GM18519 (cell line): ENCODE data around the gene CPAMD8.
"Not testable (repeated sequence)": the region's sequence is repeated elsewhere in the genome, so short reads cannot be mapped to it uniquely, and the experiment has no call there.

Experiments used
- ATAC-seq: cut with Tn5 transposase; IDR thresholded peaks from one replicate; pipeline ENCODE4 v1.9.1; 2021; ENCODE audit warnings: mild to moderate bottlenecking, moderate library complexity; ENCODE audit not compliant: unreplicated experiment, low FRiP score

Gene CPAMD8

GRCh38 chr19:17004386-17004785 lies 22.2 kb downstream of the CPAMD8 start:
- no peak for ATAC-seq

GRCh38 chr19:17002455-17002854 lies 24.2 kb downstream of the CPAMD8 start:
- ATAC-seq, result no peak

GRCh38 chr19:17001603-17002183 lies 24.9 kb downstream of the CPAMD8 start:
- no peak for ATAC-seq

GRCh38 chr19:16998635-16999194 lies 27.9 kb downstream of the CPAMD8 start:
- no peak for ATAC-seq

- ATAC-seq, result not testable (repeated sequence)
Observed at GRCh38 chr19:16996838-16997490, 29.6 kb downstream of the CPAMD8 start.

- no peak for ATAC-seq
Observed at GRCh38 chr19:16988661-16989060, 37.9 kb downstream of the CPAMD8 start.

GRCh38 chr19:16985403-16985802 lies 41.2 kb downstream of the CPAMD8 start:
- ATAC-seq, result no peak

GRCh38 chr19:16982586-16982985 lies 44.0 kb downstream of the CPAMD8 start:
- ATAC-seq, result not testable (repeated sequence)

- no peak for ATAC-seq
Observed at GRCh38 chr19:16978839-16979802, 47.5 kb downstream of the CPAMD8 start.

- no peak for ATAC-seq
Observed at GRCh38 chr19:16978156-16978555, 48.5 kb downstream of the CPAMD8 start.

- no peak for ATAC-seq
Observed at GRCh38 chr19:16977306-16977705, 49.3 kb downstream of the CPAMD8 start.

GRCh38 chr19:16976446-16976845 lies 50.2 kb downstream of the CPAMD8 start:
- ATAC-seq, result no peak

GRCh38 chr19:16970821-16971220 lies 55.8 kb downstream of the CPAMD8 start:
- no peak for ATAC-seq

- no peak for ATAC-seq
Observed at GRCh38 chr19:16969135-16969534, 57.5 kb downstream of the CPAMD8 start.

GRCh38 chr19:16960996-16961822 lies 65.4 kb downstream of the CPAMD8 start:
- not testable (repeated sequence) for ATAC-seq

GRCh38 chr19:16958277-16958676 lies 68.3 kb downstream of the CPAMD8 start:
- ATAC-seq, result not testable (repeated sequence)

GRCh38 chr19:16957855-16958254 lies 68.8 kb downstream of the CPAMD8 start:
- no peak for ATAC-seq

GRCh38 chr19:16957151-16957701 lies 69.4 kb downstream of the CPAMD8 start:
- ATAC-seq, result no peak

- ATAC-seq, result no peak
Observed at GRCh38 chr19:16955161-16955560, 71.4 kb downstream of the CPAMD8 start.

GRCh38 chr19:16952046-16952445 lies 74.6 kb downstream of the CPAMD8 start:
- ATAC-seq, result no peak
